Measurements from ENCODE around the gene CYP2D6. TPM values are rescaled to one million over a fixed set of nuclear protein-coding genes. Genes with fewer than 3 reads are reported as not detected.

CYP2D6 gene
- total RNA-seq, 1 donor from 2014 or later: not detected

Other genes starting within 250 kb of the CYP2D6 start
- gene SHISA8, start 215.7 kb downstream of the CYP2D6 start, total RNA-seq: 10.2 TPM
- 1.6 TPM for gene TNFRSF13C, start 204.0 kb downstream of the CYP2D6 start, total RNA-seq
- gene CENPM, start 183.7 kb downstream of the CYP2D6 start, total RNA-seq: 0.52 TPM
- gene SEPTIN3, start 161.4 kb downstream of the CYP2D6 start, total RNA-seq: 0.22 TPM
- 0.47 TPM for gene WBP2NL, start 132.0 kb downstream of the CYP2D6 start, total RNA-seq
- gene NAGA, start 60.0 kb downstream of the CYP2D6 start, total RNA-seq: 13.4 TPM
- gene PHETA2, start 56.6 kb downstream of the CYP2D6 start, total RNA-seq: 2.7 TPM
- gene SMDT1, start 51.1 kb downstream of the CYP2D6 start, total RNA-seq: 165 TPM
- 316 TPM for gene NDUFA6, start 40.0 kb downstream of the CYP2D6 start, total RNA-seq
- gene TCF20, start 139.8 kb upstream of the CYP2D6 start, total RNA-seq: 14.9 TPM

All from left ventricle myocardium superior (tissue), 1 donor.